ENCODE data around the gene SSBP4. TPM values are rescaled to one million over a fixed set of nuclear protein-coding genes. Genes with fewer than 3 reads are reported as not detected.
"Not testable (repeated sequence)": the region's sequence is repeated elsewhere in the genome, so short reads cannot be mapped to it uniquely, and the experiment has no call there.

SSBP4 gene
- total and polyA plus RNA-seq, 2 of the 8 experiments (the other 6 are each of a cell fraction or from before 2014, with no cell fraction given): 26.4 to 33.7 TPM

DNA sequence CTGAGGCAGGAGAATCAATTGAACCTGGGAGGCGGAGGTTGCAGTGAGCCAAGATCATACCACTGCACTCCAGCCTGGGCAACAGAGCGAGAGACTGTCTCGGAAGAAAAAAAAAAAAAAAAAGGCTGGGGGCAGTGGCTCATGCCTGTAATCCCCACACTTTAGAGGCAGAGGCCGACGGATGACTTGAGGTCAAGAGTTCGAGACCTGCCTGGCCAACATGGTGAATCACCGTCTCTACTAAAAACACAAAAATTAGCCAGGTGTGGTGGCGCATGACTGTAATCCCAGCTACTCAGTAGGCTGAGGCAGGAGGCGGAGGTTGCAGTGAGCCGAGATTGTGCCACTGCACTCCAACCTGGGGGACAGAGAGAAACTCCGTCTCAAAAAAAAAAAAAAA lies 35.6 kb upstream of the SSBP4 start:
- not testable (repeated sequence) for FAIRE-seq; H4K20me1 ChIP-seq (replicated peaks in 1 of 2; ENCODE audit: control insufficient read depth in 1 of 2, insufficient read depth in 2 of 2, low read length in 2 of 2)
- CTCF ChIA-PET (ENCODE audit: partially characterized antibody): interaction anchor here (0.7 to 2.4 kb wide), 7 partner anchors 9 to 105 kb away, joined by 3 to 9 read pairs (median 5); no protein-coding TSS in a partner anchor

More for the DNA sequence above, 35.6 kb upstream of the SSBP4 start:
- peaks cover 0 to 15% (median 7%) of the 10 kb centered on the region in 4 experiments; a peak in 4 of 7 replicates for H3K27me3 ChIP-seq (replicated peaks in 1 of 4; ENCODE audit: control insufficient read depth in 3 of 4, extremely low read depth in 1 of 4, insufficient read depth in 3 of 4, low read length in 3 of 4)
- 92% methylated on average over 10 of the region's 11 CpGs; no CpG with 5 or more reads in 1 of the 2 experiments for WGBS, 2 experiments (ENCODE audit: extremely low coverage in 1 of 2, insufficient coverage in 1 of 2, insufficient read length in 1 of 2, insufficient replicate concordance in 2 of 2, low coverage in 1 of 2, low lambda C conversion rate in 2 of 2, missing lambda C conversion rate in 1 of 2)
- not testable (repeated sequence) for H3K79me2 ChIP-seq (ENCODE audit: control insufficient read depth in 1 of 2, insufficient read depth in 2 of 2, low read length in 2 of 2); H3K9ac ChIP-seq (replicated peaks in 1 of 4; ENCODE audit: extremely low read depth in 1 of 4, low read depth in 3 of 4, low read length in 3 of 4); H2BK120ac ChIP-seq (replicated peaks; ENCODE audit: low read depth, low read length); H3K23ac ChIP-seq (ENCODE audit: insufficient read length); H3K56ac ChIP-seq (replicated peaks; ENCODE audit: insufficient read length, low read depth, low read length); DNase-seq (ENCODE audit: low read depth in 1 of 2, low spot score in 2 of 2); H2AK5ac ChIP-seq (ENCODE audit: low read depth, low read length); H2BK20ac ChIP-seq (ENCODE audit: low read length); H3K4me2 ChIP-seq (ENCODE audit: insufficient read depth in 1 of 2, low read depth in 2 of 2, low read length in 2 of 2); H4K5ac ChIP-seq (ENCODE audit: insufficient read length, low read depth, low read length); H2AFZ ChIP-seq (ENCODE audit: low read length); H3K4ac ChIP-seq (replicated peaks; ENCODE audit: insufficient read length, low read depth, low read length); H3K14ac ChIP-seq (ENCODE audit: insufficient read length); H3K23me2 ChIP-seq (ENCODE audit: low read depth, low read length); H4K8ac ChIP-seq (ENCODE audit: extremely low read depth, insufficient read depth, low read length); H3K27ac ChIP-seq (ENCODE audit: low read depth, low read length); H3K4me1 ChIP-seq (replicated peaks in 1 of 4; ENCODE audit: control insufficient read depth in 3 of 4, insufficient read depth in 4 of 4, low read length in 3 of 4); H3K4me3 ChIP-seq (ENCODE audit: extremely low read depth in 1 of 4, insufficient read depth in 2 of 4, low read depth in 3 of 4, low read length in 4 of 4); H2BK15ac ChIP-seq (ENCODE audit: low read length); H3K79me1 ChIP-seq (ENCODE audit: low read depth, low read length); H3K36me3 ChIP-seq (ENCODE audit: control insufficient read depth in 2 of 4, insufficient read depth in 4 of 4, low read length in 3 of 4); H4K91ac ChIP-seq (replicated peaks; ENCODE audit: insufficient read length, low read length); H3K18ac ChIP-seq (ENCODE audit: extremely low read depth, low read length); H2BK5ac ChIP-seq (ENCODE audit: low read depth, low read length); H2BK12ac ChIP-seq (ENCODE audit: low read depth, low read length); H3K9me3 ChIP-seq (ENCODE audit: insufficient read depth in 2 of 2, low read depth in 1 of 2, low read length in 1 of 2)
- POLR2A ChIA-PET (ENCODE audit: partially characterized antibody): interaction anchor here (0.7 kb wide), 1 partner anchor 56 kb away, joined by 3 read pairs; no protein-coding TSS in a partner anchor

Measured in H1 (cell line).